Glutamatergic neuron (in vitro differentiated cells): ENCODE measurements around the gene MTMR10. TPM values are rescaled to one million over a fixed set of nuclear protein-coding genes. Genes with fewer than 3 reads are reported as not detected.

Experiments
- DNase-seq: peaks from one replicate; pipeline ENCODE4 v3.0.0; 2022
- H3K27ac Mint-ChIP-seq: one replicate; pipeline ENCODE4 v1.8.0; 2020; ENCODE audit warnings: mild to moderate bottlenecking, mixed read lengths, inconsistent platforms; ENCODE audit not compliant: unreplicated experiment
- H3K27me3 Mint-ChIP-seq: one replicate; pipeline ENCODE4 v1.8.0; 2020; ENCODE audit warnings: mild to moderate bottlenecking, moderate library complexity, mixed read lengths, inconsistent platforms; ENCODE audit not compliant: unreplicated experiment
- H3K36me3 Mint-ChIP-seq: one replicate; pipeline ENCODE4 v1.8.0; 2020; ENCODE audit warnings: mild to moderate bottlenecking, mixed read lengths, inconsistent platforms; ENCODE audit not compliant: unreplicated experiment
- H3K4me1 Mint-ChIP-seq: one replicate; pipeline ENCODE4 v1.8.0; 2020; ENCODE audit warnings: mild to moderate bottlenecking, low read depth, mixed read lengths, inconsistent platforms; ENCODE audit not compliant: unreplicated experiment
- H3K4me3 Mint-ChIP-seq: one replicate; pipeline ENCODE4 v1.8.0; 2020; ENCODE audit warnings: mild to moderate bottlenecking, mixed read lengths, inconsistent platforms; ENCODE audit not compliant: unreplicated experiment
- H3K9me3 Mint-ChIP-seq: one replicate; pipeline ENCODE4 v1.8.0; 2020; ENCODE audit warnings: mild to moderate bottlenecking, moderate library complexity, mixed read lengths, inconsistent platforms; ENCODE audit not compliant: unreplicated experiment
- total RNA-seq: library from RNA; stranded (reverse); fragmentation: NEBNext Ultra II Directional; extraction: Animal tissue kit (Norgen Biotek cat#: 25700); gene quantifications from one replicate; pipeline ENCODE4 v1.2.1, GENCODE V29; 2021; ENCODE audit not compliant: unreplicated experiment
- TF ChIP-seq, protein P1 (sequence below): fragments of 200-600 bp; sonication (generic); IDR thresholded peaks from one replicate; pipeline ENCODE4 v1.5.0; 2021; ENCODE audit not compliant: partially characterized antibody, unreplicated experiment

MTMR10 gene
- total RNA-seq, 1 donor from 2014 or later = 17.1 TPM

DNA sequence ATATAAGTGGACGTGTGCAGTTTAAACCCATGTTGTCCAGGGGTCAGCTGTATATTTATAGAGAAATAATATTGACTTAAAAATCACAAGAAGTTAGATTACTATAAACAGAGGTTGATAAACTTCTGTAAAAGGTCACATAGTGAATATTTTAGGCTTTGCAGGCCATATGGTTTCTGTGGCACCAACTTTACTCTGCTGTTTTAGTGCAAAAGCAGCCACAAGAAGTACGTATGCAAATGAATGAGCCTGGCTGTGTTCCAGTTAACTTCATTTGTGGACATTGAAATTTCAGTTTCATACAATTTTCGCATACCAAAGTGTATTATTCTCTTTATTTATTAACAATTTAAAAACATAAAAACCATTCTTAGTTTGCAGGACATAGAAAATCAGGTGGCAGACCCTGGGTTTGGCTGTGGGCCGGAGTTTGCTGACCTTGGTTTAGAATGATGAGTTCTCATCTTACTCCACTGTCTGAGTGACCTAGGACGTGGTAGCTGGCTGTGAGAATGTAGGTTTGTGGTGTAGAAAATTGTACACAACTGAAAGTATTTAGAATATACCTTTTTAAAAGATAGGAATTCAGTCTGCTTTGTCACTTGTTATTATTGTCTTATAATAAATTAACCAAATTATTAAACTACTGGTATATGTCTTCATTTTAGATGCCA, 71.4 kb downstream of the MTMR10 start:
- Mint-ChIP-seq H3K36me3 (no peaks in the 10 kb centered on the region), H3K27ac (no peak overlapping the region), H3K4me3 (no peak overlapping the region), H3K27me3 (peaks cover 2% of the 10 kb centered on the region), H3K9me3 (no peaks in the 10 kb centered on the region), H3K4me1 (peaks cover 27% of the 10 kb centered on the region)
- TF ChIP-seq, protein P1, sequence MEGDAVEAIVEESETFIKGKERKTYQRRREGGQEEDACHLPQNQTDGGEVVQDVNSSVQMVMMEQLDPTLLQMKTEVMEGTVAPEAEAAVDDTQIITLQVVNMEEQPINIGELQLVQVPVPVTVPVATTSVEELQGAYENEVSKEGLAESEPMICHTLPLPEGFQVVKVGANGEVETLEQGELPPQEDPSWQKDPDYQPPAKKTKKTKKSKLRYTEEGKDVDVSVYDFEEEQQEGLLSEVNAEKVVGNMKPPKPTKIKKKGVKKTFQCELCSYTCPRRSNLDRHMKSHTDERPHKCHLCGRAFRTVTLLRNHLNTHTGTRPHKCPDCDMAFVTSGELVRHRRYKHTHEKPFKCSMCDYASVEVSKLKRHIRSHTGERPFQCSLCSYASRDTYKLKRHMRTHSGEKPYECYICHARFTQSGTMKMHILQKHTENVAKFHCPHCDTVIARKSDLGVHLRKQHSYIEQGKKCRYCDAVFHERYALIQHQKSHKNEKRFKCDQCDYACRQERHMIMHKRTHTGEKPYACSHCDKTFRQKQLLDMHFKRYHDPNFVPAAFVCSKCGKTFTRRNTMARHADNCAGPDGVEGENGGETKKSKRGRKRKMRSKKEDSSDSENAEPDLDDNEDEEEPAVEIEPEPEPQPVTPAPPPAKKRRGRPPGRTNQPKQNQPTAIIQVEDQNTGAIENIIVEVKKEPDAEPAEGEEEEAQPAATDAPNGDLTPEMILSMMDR = no peak
- no peak for DNase-seq

DNA sequence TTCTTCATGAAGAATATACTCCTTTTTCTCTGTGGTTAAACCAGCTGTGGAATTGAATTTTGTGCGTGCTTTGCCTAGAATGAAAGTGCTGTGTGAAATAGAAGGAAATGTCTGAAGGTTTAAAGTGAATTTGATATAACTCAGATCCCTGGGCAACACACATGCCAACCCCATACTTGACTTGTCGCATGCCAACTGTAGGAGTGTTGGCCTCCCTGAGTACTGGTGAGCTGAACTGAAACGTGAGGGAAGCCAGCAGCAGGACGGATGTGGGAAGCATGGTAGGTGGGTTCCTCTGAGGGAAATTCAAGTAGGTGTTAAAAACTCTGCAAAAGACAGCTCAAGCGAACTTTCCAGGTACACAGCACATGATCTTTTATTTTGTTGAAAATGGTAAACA, 73.1 kb downstream of the MTMR10 start:
- Mint-ChIP-seq H3K4me3 (no peak overlapping the region), H3K27ac (no peak overlapping the region), H3K9me3 (no peaks in the 10 kb centered on the region), H3K4me1 (peaks cover 18% of the 10 kb centered on the region), H3K27me3 (no peaks in the 10 kb centered on the region), H3K36me3 (no peaks in the 10 kb centered on the region)
- DNase-seq = no peak
- TF ChIP-seq, protein P1 = no peak

DNA sequence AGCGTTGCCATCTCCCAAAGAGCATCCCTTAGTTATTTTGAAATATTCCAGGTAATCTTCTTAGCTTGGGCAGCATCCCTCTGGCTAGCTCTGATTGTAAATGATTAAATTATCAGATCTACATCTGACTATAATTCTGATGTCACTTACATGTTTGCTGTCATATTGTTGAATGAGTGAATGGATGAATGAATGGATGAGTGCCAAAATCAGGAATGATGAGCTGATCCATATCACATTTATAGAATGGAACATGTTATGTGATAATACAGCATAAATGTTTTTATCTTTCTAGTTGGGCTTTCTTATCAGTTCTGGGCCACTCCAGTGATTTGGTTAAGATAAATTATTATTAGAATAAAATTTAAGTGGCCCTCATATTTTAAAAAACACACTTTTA, 73.8 kb downstream of the MTMR10 start:
- TF ChIP-seq, protein P1 = no peak
- H3K4me1 Mint-ChIP-seq = peaks cover 12% of the 10 kb centered on the region
- H3K36me3 Mint-ChIP-seq = no peaks in the 10 kb centered on the region
- H3K27ac Mint-ChIP-seq = no peak overlapping the region
- DNase-seq = no peak
- no peaks in the 10 kb centered on the region for H3K27me3 Mint-ChIP-seq
- no peaks in the 10 kb centered on the region for H3K9me3 Mint-ChIP-seq
- H3K4me3 Mint-ChIP-seq = no peak overlapping the region

GRCh38 chr15:30917013-30917412, 74.4 kb downstream of the MTMR10 start:
- TF ChIP-seq, protein P1 = no peak
- Mint-ChIP-seq H3K27ac (no peak overlapping the region), H3K36me3 (no peaks in the 10 kb centered on the region), H3K27me3 (no peaks in the 10 kb centered on the region), H3K4me1 (peaks cover 7% of the 10 kb centered on the region), H3K9me3 (no peaks in the 10 kb centered on the region), H3K4me3 (no peak overlapping the region)
- no peak for DNase-seq

DNA sequence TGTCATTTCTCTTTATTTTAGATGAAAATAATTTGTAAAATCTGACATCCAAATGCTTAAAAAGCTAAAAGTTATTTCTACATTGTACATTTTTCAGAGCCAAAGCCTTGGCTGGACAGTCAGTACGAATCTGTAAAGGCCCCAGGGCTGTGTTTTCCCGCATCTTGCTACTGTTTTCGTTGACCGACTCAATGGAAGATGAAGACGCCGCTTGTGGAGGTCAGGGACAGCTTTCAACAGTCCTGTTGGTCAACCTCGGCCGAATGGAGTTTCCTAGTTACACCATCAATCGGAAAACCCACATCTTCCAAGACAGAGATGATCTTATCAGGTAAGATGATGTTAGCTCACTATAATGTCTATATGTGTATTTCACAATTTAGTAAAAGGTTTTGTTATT, 77.7 kb downstream of the MTMR10 start:
- peak overlapping the region; percentile 39 for H3K27ac Mint-ChIP-seq
- H3K9me3 Mint-ChIP-seq = no peaks in the 10 kb centered on the region
- H3K36me3 Mint-ChIP-seq = no peaks in the 10 kb centered on the region
- H3K27me3 Mint-ChIP-seq = no peaks in the 10 kb centered on the region
- no peak overlapping the region for H3K4me3 Mint-ChIP-seq
- TF ChIP-seq, protein P1 = no peak
- no peak for DNase-seq
- peaks cover 7% of the 10 kb centered on the region for H3K4me1 Mint-ChIP-seq
